Fibroblast of pulmonary artery (primary cell): ENCODE measurements around the gene EGFR.

Experiments used
- DNase-seq: peaks from one replicate; pipeline ENCODE4 v3.0.0-alpha.2; 2010; ENCODE audit warnings: low read depth
- H3K4me3 ChIP-seq: replicated peaks from 2 replicates; pipeline ENCODE4 v1.5.1; 2011; ENCODE audit warnings: low read depth, mild to moderate bottlenecking, control low read depth, low read length, moderate library complexity
- CTCF ChIP-seq: IDR thresholded peaks from 2 replicates; pipeline ENCODE4 v1.5.1; 2011; ENCODE audit warnings: mild to moderate bottlenecking, control low read depth, low read length, inconsistent platforms; ENCODE audit errors: missing control alignments

The EGFR gene

GRCh38 chr7:55209366-55209765 is 190.5 kb downstream of the EGFR start:
- TF ChIP-seq CTCF = no peak
- no peak overlapping the region for H3K4me3 ChIP-seq
- no peak for DNase-seq

GRCh38 chr7:55210176-55210575 is 191.4 kb downstream of the EGFR start:
- no peak for TF ChIP-seq CTCF
- DNase-seq = no peak
- H3K4me3 ChIP-seq = no peak overlapping the region

GRCh38 chr7:55210716-55211115 is 191.9 kb downstream of the EGFR start:
- H3K4me3 ChIP-seq = no peak overlapping the region
- DNase-seq = no peak
- no peak for TF ChIP-seq CTCF

GRCh38 chr7:55211726-55212125 is 192.9 kb downstream of the EGFR start:
- no peak for DNase-seq
- no peak overlapping the region for H3K4me3 ChIP-seq
- no peak for TF ChIP-seq CTCF

GRCh38 chr7:55212176-55212575 is 193.4 kb downstream of the EGFR start:
- H3K4me3 ChIP-seq = no peak overlapping the region
- no peak for DNase-seq
- TF ChIP-seq CTCF = no peak

GRCh38 chr7:55212838-55213237 is 194.0 kb downstream of the EGFR start:
- H3K4me3 ChIP-seq = no peak overlapping the region
- TF ChIP-seq CTCF = no peak

GRCh38 chr7:55214707-55215106 is 195.9 kb downstream of the EGFR start:
- no peak for TF ChIP-seq CTCF
- H3K4me3 ChIP-seq = no peak overlapping the region
- DNase-seq = no peak

More at GRCh38 chr7:55212838-55213237, 194.0 kb downstream of the EGFR start:
- no peak for DNase-seq
